ENCODE measurements around the gene MED12. TPM values are rescaled to one million over a fixed set of nuclear protein-coding genes. Genes with fewer than 3 reads are reported as not detected.

Gene MED12
- total RNA-seq, 1 donor = 31.5 TPM

DNA sequence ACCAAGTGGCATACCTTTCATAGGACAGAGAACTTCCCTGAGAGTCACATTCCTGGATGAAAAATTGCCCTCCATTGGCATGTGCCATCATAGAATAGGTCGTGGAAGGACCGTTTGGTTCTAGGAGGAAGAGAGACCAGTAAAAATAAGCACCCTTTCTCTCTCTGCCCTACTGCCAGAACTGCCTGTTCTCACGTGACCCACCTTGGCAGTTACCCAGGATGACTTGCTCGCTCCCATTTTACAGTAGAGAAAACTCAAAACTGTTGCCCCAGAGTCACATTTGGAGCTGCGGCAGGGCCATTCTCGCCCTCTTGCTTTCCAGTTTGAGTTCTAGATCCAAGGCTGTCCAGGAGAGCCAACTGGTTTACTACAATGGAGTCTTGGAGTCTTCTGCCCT is 25.1 kb downstream of the MED12 start:
- TF ChIP-seq, protein P1, sequence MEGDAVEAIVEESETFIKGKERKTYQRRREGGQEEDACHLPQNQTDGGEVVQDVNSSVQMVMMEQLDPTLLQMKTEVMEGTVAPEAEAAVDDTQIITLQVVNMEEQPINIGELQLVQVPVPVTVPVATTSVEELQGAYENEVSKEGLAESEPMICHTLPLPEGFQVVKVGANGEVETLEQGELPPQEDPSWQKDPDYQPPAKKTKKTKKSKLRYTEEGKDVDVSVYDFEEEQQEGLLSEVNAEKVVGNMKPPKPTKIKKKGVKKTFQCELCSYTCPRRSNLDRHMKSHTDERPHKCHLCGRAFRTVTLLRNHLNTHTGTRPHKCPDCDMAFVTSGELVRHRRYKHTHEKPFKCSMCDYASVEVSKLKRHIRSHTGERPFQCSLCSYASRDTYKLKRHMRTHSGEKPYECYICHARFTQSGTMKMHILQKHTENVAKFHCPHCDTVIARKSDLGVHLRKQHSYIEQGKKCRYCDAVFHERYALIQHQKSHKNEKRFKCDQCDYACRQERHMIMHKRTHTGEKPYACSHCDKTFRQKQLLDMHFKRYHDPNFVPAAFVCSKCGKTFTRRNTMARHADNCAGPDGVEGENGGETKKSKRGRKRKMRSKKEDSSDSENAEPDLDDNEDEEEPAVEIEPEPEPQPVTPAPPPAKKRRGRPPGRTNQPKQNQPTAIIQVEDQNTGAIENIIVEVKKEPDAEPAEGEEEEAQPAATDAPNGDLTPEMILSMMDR (IDR thresholded peaks at IDR 0.05; ENCODE audit: insufficient read depth, low read depth, low read length) = no peak

DNA sequence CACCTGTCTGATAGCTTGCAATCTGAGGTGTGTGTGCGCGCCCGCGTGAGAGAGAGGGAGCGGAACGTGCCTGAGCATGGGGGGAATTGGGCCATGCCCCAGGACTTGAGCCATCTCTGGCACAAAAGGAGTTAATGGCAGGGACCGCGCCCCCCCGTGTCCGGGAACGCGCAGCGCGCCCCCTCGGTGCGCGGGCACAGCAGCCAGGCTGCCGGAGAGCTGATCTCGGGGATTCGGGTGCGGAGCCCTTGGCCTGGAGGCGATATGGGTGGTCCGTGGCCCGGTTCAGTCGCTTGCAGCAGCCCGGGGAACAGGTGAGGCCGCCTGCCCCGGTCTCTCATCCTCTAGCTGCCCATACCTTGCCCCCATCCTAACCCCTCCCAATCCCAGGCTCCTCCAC is 26.3 kb downstream of the MED12 start, which contains the start of gene NLGN3:
Gene NLGN3 (plus strand): TSS at position 191 of the 400 bp plus-strand sequence. CDS start 2,909 bp downstream, outside the sequence.
- H3K4me3 ChIP-seq (ENCODE audit: low read depth, low read length) = peak within 1 kb of the TSS; percentile 23
- DNase-seq (ENCODE audit: low read depth) = no peak
- TF ChIP-seq, protein P1 (IDR thresholded peaks at IDR 0.05; ENCODE audit: insufficient read depth, low read depth, low read length) = no peak

More for the DNA sequence above, 25.1 kb downstream of the MED12 start:
- no peak overlapping the region for H3K4me3 ChIP-seq (ENCODE audit: low read depth, low read length)
- peak; percentile 7 for DNase-seq (ENCODE audit: low read depth)

DNA sequence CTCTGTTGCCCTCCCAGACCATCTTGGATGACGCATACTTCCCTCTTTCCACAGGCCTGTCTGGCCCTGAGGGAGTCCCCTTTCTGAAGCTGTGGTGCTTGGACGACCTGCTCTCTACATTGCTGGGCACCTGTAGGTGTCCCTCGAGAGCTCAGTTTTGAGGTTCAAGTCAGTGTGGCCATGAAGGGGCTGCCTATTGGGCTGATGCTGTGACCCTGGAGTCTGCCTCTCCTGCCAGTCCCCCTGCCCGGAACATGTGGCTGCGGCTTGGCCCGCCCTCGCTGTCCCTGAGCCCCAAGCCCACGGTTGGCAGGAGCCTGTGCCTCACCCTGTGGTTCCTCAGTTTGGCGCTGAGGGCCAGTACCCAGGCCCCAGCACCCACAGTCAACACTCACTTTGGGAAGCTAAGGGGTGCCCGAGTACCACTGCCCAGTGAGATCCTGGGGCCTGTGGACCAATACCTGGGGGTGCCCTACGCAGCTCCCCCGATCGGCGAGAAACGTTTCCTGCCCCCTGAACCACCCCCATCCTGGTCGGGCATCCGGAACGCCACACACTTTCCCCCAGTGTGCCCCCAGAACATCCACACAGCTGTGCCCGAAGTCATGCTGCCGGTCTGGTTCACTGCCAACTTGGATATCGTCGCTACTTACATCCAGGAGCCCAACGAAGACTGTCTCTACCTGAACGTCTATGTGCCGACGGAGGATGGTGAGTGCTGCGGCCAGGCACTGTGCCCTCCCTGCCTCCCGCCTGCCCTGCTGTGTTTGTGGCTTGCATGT is 29.3 kb downstream of the MED12 start:
- TF ChIP-seq, protein P1 (IDR thresholded peaks at IDR 0.05; ENCODE audit: insufficient read depth, low read depth, low read length) = no peak
- DNase-seq (ENCODE audit: low read depth) = no peak
- H3K4me3 ChIP-seq (ENCODE audit: low read depth, low read length) = no peak overlapping the region

DNA sequence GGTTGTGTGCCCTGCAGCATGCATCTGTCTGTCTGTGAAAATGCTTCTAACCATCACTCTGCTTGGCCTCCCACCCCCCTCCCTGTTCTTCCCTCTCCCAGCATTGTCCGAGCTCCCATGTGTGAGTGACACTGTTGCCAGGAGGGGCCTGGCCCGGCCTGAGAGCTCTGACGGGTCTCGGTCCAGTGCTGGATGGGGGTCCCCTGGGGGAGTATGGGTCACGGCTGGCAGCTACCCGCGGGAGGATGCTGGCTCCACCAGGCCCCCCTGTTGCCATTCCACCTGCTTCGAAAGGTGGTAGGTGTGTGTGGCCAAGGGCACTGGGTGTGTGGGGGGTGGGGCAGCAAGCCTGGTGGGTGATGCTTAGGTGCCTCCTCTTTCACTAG is 29.9 kb downstream of the MED12 start:
- no peak for DNase-seq (ENCODE audit: low read depth)
- H3K4me3 ChIP-seq (ENCODE audit: low read depth, low read length) = no peak overlapping the region
- TF ChIP-seq, protein P1 (IDR thresholded peaks at IDR 0.05; ENCODE audit: insufficient read depth, low read depth, low read length) = no peak

DNA sequence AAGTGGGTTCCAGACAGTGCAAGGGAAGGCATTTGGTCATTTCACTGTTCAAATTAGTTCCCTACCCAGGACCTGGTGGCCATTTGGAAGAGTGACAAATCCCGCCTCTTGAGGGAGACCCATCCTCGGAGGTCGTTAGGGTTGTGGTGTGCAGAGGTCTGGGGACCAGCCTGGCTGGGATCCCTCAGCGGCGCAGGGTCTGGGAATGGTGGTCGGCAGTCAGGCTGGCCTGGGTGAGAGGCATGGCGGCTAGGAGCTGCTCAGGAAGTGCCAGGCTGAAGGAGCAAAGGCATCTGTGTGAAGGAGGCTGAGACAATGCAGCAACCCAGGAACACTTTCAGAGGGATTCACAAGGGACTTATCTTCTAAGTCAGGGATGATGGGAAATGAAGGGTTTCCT is 33.0 kb downstream of the MED12 start:
- no peak for DNase-seq (ENCODE audit: low read depth)
- no peak overlapping the region for H3K4me3 ChIP-seq (ENCODE audit: low read depth, low read length)
- TF ChIP-seq, protein P1 (IDR thresholded peaks at IDR 0.05; ENCODE audit: insufficient read depth, low read depth, low read length) = no peak

DNA sequence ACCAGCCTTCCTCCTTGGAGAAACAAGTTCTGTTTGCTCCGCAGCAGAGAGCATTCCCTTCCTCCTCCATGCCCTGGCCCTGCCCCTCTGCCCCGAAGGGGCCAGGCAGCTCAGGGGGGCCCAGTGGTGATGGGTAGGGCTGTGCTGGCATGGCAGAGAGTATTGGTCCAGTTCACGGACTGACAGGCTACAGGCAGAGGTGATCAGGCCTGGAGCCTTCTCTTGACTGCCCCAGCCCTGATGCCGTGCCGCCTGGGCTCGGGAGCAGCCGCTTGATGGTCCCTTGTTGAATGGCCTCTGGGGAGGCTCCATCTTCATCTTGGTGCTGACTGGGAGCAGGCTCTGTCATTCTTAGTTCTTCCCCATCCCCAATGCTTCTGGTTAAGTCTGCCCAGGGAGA is 35.8 kb downstream of the MED12 start:
- no peak for DNase-seq (ENCODE audit: low read depth)

More for the DNA sequence above, 35.8 kb downstream of the MED12 start:
- TF ChIP-seq, protein P1 (IDR thresholded peaks at IDR 0.05; ENCODE audit: insufficient read depth, low read depth, low read length) = no peak
- no peak overlapping the region for H3K4me3 ChIP-seq (ENCODE audit: low read depth, low read length)

Data from fibroblast of villous mesenchyme (primary cell).